Measurements from ENCODE around the gene KIF26A. TPM values are rescaled to one million over a fixed set of nuclear protein-coding genes. Genes with fewer than 3 reads are reported as not detected.

The KIF26A gene
- polyA plus RNA-seq, 1 of the 3 experiments (the other 2 are of a cell fraction), result 1.7 TPM

DNA sequence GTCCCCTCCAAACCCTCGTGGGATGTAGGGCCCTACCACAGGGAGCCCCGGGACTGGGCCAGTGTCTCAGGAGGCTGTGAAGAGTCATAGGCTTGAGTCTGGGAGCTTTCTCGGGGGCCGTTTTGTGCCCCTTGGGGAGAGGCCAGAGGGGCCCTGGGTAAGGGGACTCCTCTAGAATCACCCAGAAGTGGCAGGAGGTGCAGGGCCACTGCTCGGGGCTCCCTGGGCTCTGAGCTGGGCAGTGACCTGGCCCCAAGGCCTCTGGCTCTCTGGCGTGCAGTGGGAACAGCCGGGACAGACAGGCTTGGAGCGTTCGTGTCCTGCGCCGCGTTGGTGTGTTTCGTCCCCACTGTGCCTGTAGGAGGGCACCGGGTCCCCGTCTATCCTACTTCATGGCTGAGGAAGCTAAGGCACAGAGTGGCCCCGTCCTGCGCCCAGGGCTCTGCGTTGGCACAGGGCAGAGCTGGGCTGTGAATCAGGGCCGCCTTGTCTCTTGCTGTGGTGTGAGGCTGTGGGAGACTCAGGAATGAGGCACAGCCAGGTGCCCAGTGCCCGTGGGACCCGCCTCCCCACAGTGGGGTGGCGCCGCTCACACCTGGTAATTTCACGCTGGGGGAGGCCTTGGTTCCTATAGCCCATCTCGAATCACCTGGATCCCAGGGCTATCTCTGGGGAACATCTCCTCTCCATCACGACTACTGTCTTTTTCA, 23.8 kb upstream of the KIF26A start (continued):
- TF ChIP-seq, protein P1, sequence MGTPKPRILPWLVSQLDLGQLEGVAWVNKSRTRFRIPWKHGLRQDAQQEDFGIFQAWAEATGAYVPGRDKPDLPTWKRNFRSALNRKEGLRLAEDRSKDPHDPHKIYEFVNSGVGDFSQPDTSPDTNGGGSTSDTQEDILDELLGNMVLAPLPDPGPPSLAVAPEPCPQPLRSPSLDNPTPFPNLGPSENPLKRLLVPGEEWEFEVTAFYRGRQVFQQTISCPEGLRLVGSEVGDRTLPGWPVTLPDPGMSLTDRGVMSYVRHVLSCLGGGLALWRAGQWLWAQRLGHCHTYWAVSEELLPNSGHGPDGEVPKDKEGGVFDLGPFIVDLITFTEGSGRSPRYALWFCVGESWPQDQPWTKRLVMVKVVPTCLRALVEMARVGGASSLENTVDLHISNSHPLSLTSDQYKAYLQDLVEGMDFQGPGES (IDR thresholded peaks at IDR 0.05; ENCODE audit: low read depth, low read length), result no peak
- TF ChIP-seq EP300 (IDR thresholded peaks at IDR 0.05; ENCODE audit: borderline replicate concordance in 1 of 2, low read depth in 1 of 2, low read length in 1 of 2), result no peak
- TF ChIP-seq MEF2A (IDR thresholded peaks at IDR 0.05; ENCODE audit: borderline replicate concordance, low read depth), result no peak
- TF ChIP-seq, protein P2, sequence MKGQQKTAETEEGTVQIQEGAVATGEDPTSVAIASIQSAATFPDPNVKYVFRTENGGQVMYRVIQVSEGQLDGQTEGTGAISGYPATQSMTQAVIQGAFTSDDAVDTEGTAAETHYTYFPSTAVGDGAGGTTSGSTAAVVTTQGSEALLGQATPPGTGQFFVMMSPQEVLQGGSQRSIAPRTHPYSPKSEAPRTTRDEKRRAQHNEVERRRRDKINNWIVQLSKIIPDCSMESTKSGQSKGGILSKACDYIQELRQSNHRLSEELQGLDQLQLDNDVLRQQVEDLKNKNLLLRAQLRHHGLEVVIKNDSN (IDR thresholded peaks at IDR 0.05; ENCODE audit: borderline replicate concordance, low read depth), result no peak
- no peak for TF ChIP-seq ELF1 (IDR thresholded peaks at IDR 0.05)
- TF ChIP-seq NRF1 (IDR thresholded peaks at IDR 0.05; ENCODE audit: low read depth, low read length), result no peak
- TF ChIP-seq, protein P3, sequence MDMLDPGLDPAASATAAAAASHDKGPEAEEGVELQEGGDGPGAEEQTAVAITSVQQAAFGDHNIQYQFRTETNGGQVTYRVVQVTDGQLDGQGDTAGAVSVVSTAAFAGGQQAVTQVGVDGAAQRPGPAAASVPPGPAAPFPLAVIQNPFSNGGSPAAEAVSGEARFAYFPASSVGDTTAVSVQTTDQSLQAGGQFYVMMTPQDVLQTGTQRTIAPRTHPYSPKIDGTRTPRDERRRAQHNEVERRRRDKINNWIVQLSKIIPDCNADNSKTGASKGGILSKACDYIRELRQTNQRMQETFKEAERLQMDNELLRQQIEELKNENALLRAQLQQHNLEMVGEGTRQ (IDR thresholded peaks at IDR 0.05; ENCODE audit: borderline replicate concordance, low read depth, low read length), result no peak
- TF ChIP-seq RFX5 (IDR thresholded peaks at IDR 0.05; ENCODE audit: low read length), result no peak
- no peak for TF ChIP-seq GABPA (IDR thresholded peaks at IDR 0.05; ENCODE audit: low read depth)
- TF ChIP-seq, protein P4, sequence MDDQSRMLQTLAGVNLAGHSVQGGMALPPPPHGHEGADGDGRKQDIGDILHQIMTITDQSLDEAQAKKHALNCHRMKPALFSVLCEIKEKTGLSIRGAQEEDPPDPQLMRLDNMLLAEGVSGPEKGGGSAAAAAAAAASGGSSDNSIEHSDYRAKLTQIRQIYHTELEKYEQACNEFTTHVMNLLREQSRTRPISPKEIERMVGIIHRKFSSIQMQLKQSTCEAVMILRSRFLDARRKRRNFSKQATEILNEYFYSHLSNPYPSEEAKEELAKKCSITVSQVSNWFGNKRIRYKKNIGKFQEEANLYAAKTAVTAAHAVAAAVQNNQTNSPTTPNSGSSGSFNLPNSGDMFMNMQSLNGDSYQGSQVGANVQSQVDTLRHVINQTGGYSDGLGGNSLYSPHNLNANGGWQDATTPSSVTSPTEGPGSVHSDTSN (IDR thresholded peaks at IDR 0.05), result no peak
- TF ChIP-seq TCF12 (IDR thresholded peaks at IDR 0.05), result no peak
- TF ChIP-seq RCOR1 (IDR thresholded peaks at IDR 0.05; ENCODE audit: low read length), result no peak
- no peak for TF ChIP-seq RAD21 (IDR thresholded peaks at IDR 0.05; ENCODE audit: low read length)
- no peak for TF ChIP-seq FOSL2 (IDR thresholded peaks at IDR 0.05; ENCODE audit: borderline replicate concordance, low read depth)

DNA sequence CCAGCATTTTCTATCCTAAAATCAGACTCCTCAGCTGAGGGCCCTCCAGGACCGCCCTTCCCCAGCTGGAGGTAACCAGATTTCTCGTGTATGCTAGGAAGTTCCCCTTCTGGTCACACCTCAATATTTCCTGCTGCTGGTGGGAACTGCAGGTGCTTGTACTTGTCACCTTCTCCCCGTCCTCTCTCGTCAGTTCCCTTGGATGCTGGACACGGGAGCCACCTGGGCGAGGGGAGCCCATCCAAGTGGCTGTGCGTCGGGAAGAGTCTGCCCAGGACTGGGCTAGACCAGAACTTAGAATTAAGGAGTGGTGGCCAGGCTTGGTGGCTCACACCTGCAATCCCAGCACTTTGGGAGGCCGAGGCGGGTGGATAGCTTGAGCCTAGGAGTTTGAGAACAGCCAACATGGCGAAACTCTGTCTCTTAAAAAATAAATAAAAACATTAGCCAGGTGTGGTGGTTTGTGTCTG, 23.2 kb upstream of the KIF26A start:
- no peaks in the 10 kb centered on the region for H3K36me3 ChIP-seq (replicated peaks in 1 of 2; ENCODE audit: control insufficient read depth in 1 of 2, insufficient read depth in 2 of 2, low read length in 1 of 2)
- CTCF ChIA-PET, result interaction anchor here (0.7 to 2.1 kb wide), 7 partner anchors 15 to 109 kb away, joined by 3 to 10 read pairs (median 4); no protein-coding TSS in a partner anchor
- TF ChIP-seq, protein P5, sequence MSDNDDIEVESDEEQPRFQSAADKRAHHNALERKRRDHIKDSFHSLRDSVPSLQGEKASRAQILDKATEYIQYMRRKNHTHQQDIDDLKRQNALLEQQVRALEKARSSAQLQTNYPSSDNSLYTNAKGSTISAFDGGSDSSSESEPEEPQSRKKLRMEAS (IDR thresholded peaks at IDR 0.05; ENCODE audit: low read depth), result no peak
- TF ChIP-seq CHD2 (IDR thresholded peaks at IDR 0.05; ENCODE audit: low read length, partially characterized antibody) (no peak), RXRA (IDR thresholded peaks at IDR 0.05; ENCODE audit: borderline replicate concordance, low read depth) (no peak), ELF1 (IDR thresholded peaks at IDR 0.05) (no peak), FOXJ3 (CRISPR knock-in tag; IDR thresholded peaks at IDR 0.05) (no peak), TCF12 (IDR thresholded peaks at IDR 0.05) (no peak), EZH2phosphoT487 (IDR thresholded peaks at IDR 0.05; ENCODE audit: borderline replicate concordance, low read depth) (no peak), RFX5 (IDR thresholded peaks at IDR 0.05; ENCODE audit: low read length) (no peak), SMC3 (IDR thresholded peaks at IDR 0.05; ENCODE audit: low read depth, low read length) (no peak), MXI1 (IDR thresholded peaks at IDR 0.05; ENCODE audit: low read depth, low read length) (no peak), GABPA (IDR thresholded peaks at IDR 0.05; ENCODE audit: low read depth) (no peak)
- TF ChIP-seq, protein P3 (IDR thresholded peaks at IDR 0.05; ENCODE audit: borderline replicate concordance, low read depth, low read length), result no peak
- TF ChIP-seq, protein P6, sequence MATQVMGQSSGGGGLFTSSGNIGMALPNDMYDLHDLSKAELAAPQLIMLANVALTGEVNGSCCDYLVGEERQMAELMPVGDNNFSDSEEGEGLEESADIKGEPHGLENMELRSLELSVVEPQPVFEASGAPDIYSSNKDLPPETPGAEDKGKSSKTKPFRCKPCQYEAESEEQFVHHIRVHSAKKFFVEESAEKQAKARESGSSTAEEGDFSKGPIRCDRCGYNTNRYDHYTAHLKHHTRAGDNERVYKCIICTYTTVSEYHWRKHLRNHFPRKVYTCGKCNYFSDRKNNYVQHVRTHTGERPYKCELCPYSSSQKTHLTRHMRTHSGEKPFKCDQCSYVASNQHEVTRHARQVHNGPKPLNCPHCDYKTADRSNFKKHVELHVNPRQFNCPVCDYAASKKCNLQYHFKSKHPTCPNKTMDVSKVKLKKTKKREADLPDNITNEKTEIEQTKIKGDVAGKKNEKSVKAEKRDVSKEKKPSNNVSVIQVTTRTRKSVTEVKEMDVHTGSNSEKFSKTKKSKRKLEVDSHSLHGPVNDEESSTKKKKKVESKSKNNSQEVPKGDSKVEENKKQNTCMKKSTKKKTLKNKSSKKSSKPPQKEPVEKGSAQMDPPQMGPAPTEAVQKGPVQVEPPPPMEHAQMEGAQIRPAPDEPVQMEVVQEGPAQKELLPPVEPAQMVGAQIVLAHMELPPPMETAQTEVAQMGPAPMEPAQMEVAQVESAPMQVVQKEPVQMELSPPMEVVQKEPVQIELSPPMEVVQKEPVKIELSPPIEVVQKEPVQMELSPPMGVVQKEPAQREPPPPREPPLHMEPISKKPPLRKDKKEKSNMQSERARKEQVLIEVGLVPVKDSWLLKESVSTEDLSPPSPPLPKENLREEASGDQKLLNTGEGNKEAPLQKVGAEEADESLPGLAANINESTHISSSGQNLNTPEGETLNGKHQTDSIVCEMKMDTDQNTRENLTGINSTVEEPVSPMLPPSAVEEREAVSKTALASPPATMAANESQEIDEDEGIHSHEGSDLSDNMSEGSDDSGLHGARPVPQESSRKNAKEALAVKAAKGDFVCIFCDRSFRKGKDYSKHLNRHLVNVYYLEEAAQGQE (IDR thresholded peaks at IDR 0.05; ENCODE audit: low read depth, low read length), result no peak

More for the DNA sequence above, 23.2 kb upstream of the KIF26A start:
- Histone ChIP-seq H2AFZ (ENCODE audit: low read depth) (no peak overlapping the region), H3K27me3 (ENCODE audit: insufficient read depth) (no peaks in the 10 kb centered on the region), H4K20me1 (ENCODE audit: insufficient read depth) (no peaks in the 10 kb centered on the region), H3F3A (replicated peaks; ENCODE audit: insufficient read depth) (no peaks in the 10 kb centered on the region), H3K9ac (no peak overlapping the region), H3K27ac (ENCODE audit: low read depth in 2 of 2, low read length in 1 of 2) (no peak overlapping the region), H3K4me2 (no peak overlapping the region), H3K9me3 (no peaks in the 10 kb centered on the region), H3K79me2 (ENCODE audit: insufficient read depth) (no peaks in the 10 kb centered on the region), H3K4me1 (ENCODE audit: control insufficient read depth in 1 of 2, insufficient read depth in 2 of 2, low read depth in 1 of 2, low read length in 1 of 2) (peaks cover 0 to 9% of the 10 kb centered on the region in 2 experiments; a peak in 1 of 4 replicates), H3K4me3 (ENCODE audit: low read depth in 2 of 2, low read length in 1 of 2) (no peak overlapping the region), H3K9me2 (no peaks in the 10 kb centered on the region)
- POLR2A ChIA-PET, result no interaction called here
- DNase-seq, result no peak
- WGBS (ENCODE audit: low lambda C conversion rate), result 65% methylated on average over 11 of the region's 11 CpGs

All from SK-N-SH (cell line).